MCF 10A (cell line): Measurements from ENCODE around the gene LILRB1. TPM values are rescaled to one million over a fixed set of nuclear protein-coding genes. Genes with fewer than 3 reads are reported as not detected.

Experiments used
- BruUV-seq: library from RNA; stranded (reverse); fragments of 400-500 nt; replicated peaks from 2 replicates; lab custom pipeline; 2021; lab: Mats Ljungman, UMichigan
- CTCF ChIA-PET: fragments of 300-600 bp; sonication (Branson Sonifier 250); formaldehyde crosslinking; extraction: SDS; loops from one replicate; lab custom pipeline; 2021; ENCODE audit warnings: antibody characterized with exemption, inconsistent platforms; lab: Yijun Ruan, JAX
- POLR2A ChIA-PET: fragments of 300-600, 350-650 bp; sonication (Branson Sonifier 250); formaldehyde crosslinking; extraction: SDS; loops from one replicate; lab custom pipeline; 2020; ENCODE audit warnings: antibody characterized with exemption, inconsistent platforms; lab: Yijun Ruan, JAX
- DNase-seq: peaks from one replicate; pipeline ENCODE4 v3.0.0-alpha.2; 2018; ENCODE audit not compliant: unreplicated experiment
- H3K27ac Mint-ChIP-seq: one replicate; pipeline ENCODE4 v1.8.0; 2022; ENCODE audit warnings: mild to moderate bottlenecking, low read depth, mixed read lengths; ENCODE audit not compliant: unreplicated experiment
- H3K27me3 Mint-ChIP-seq: one replicate; pipeline ENCODE4 v1.8.0; 2022; ENCODE audit warnings: mixed read lengths; ENCODE audit not compliant: insufficient read depth, unreplicated experiment
- H3K36me3 Mint-ChIP-seq: one replicate; pipeline ENCODE4 v1.8.0; 2022; ENCODE audit warnings: mild to moderate bottlenecking, moderate library complexity, mixed read lengths; ENCODE audit not compliant: insufficient read depth, unreplicated experiment
- H3K4me1 Mint-ChIP-seq: one replicate; pipeline ENCODE4 v1.8.0; 2022; ENCODE audit warnings: mixed read lengths; ENCODE audit not compliant: insufficient read depth, unreplicated experiment
- H3K4me3 Mint-ChIP-seq: one replicate; pipeline ENCODE4 v1.8.0; 2022; ENCODE audit warnings: mild to moderate bottlenecking, moderate library complexity, mixed read lengths; ENCODE audit not compliant: unreplicated experiment
- H3K9me3 Mint-ChIP-seq: one replicate; pipeline ENCODE4 v1.8.0; 2022; ENCODE audit warnings: mixed read lengths; ENCODE audit not compliant: unreplicated experiment
- CTCF ChIP-seq: fragments of 200-600 bp; IDR thresholded peaks from one replicate; pipeline ENCODE4 v1.8.0; 2022; ENCODE audit warnings: antibody characterized with exemption, mild to moderate bottlenecking; ENCODE audit not compliant: unreplicated experiment
- intact Hi-C: fragments of 100-400 bp; cut with micrococcal nuclease; formaldehyde crosslinking; loops from 2 replicates; pipeline ENCODE4 v1.14.1; 2022
- total RNA-seq: library from RNA; stranded (reverse); gene quantifications from 2 replicates; pipeline ENCODE4 v1.2.3, GENCODE V29; 2022

The LILRB1 gene
- total RNA-seq, 1 experiment from 2014 or later: not detected

- DNase-seq: no peak
- Mint-ChIP-seq H3K4me1 (no peaks in the 10 kb centered on the region), H3K4me3 (no peak overlapping the region), H3K9me3 (peaks cover 5% of the 10 kb centered on the region), H3K27ac (no peak overlapping the region), H3K36me3 (no peaks in the 10 kb centered on the region), H3K27me3 (no peaks in the 10 kb centered on the region)
- intact Hi-C loops: no loop called here
- TF ChIP-seq CTCF: no peak
- POLR2A ChIA-PET: no interaction called here
- no TSS peak for BruUV-seq
- CTCF ChIA-PET: no interaction called here
These were observed 13.8 kb downstream of the LILRB1 start for GRCh38 chr19:54644056-54644455.

GRCh38 chr19:54646331-54646841 is 16.1 kb downstream of the LILRB1 start:
- Mint-ChIP-seq H3K36me3 (no peaks in the 10 kb centered on the region), H3K4me1 (no peaks in the 10 kb centered on the region), H3K4me3 (no peak overlapping the region), H3K27ac (no peak overlapping the region), H3K9me3 (no peaks in the 10 kb centered on the region), H3K27me3 (no peaks in the 10 kb centered on the region)
- CTCF ChIA-PET: interaction anchor here (0.6 kb wide), 3 partner anchors 29 to 497 kb away, joined by 3 to 5 read pairs (median 5); no protein-coding TSS in a partner anchor
- TF ChIP-seq CTCF: no peak
- POLR2A ChIA-PET: no interaction called here
- no peak for DNase-seq
- no TSS peak for BruUV-seq
- intact Hi-C loops: no loop called here

- DNase-seq: no peak
- H3K27ac Mint-ChIP-seq: no peak overlapping the region
- H3K9me3 Mint-ChIP-seq: no peaks in the 10 kb centered on the region
- no peaks in the 10 kb centered on the region for H3K27me3 Mint-ChIP-seq
- H3K4me3 Mint-ChIP-seq: no peak overlapping the region
- no peaks in the 10 kb centered on the region for H3K36me3 Mint-ChIP-seq
- TF ChIP-seq CTCF: no peak
- POLR2A ChIA-PET: no interaction called here
- intact Hi-C loops: no loop called here
- CTCF ChIA-PET: interaction anchor here (1.2 to 1.3 kb wide), 2 partner anchors 24 to 26 kb away, joined by 3 to 5 read pairs; no protein-coding TSS in a partner anchor
- BruUV-seq: no TSS peak
- no peaks in the 10 kb centered on the region for H3K4me1 Mint-ChIP-seq
These were observed 17.8 kb downstream of the LILRB1 start for GRCh38 chr19:54648129-54648528.

- CTCF ChIA-PET: interaction anchor here (0.6 to 1.4 kb wide), 3 partner anchors 23 to 169 kb away, joined by 3 to 5 read pairs (median 3); no protein-coding TSS in a partner anchor
- intact Hi-C loops: no loop called here
- Mint-ChIP-seq H3K27ac (no peak overlapping the region), H3K4me3 (no peak overlapping the region), H3K27me3 (no peaks in the 10 kb centered on the region), H3K9me3 (no peaks in the 10 kb centered on the region), H3K36me3 (no peaks in the 10 kb centered on the region), H3K4me1 (no peaks in the 10 kb centered on the region)
- DNase-seq: no peak
- BruUV-seq: no TSS peak
- TF ChIP-seq CTCF: no peak
- POLR2A ChIA-PET: no interaction called here
These were observed 19.9 kb downstream of the LILRB1 start for GRCh38 chr19:54650108-54650655.
